K562 (cell line): ENCODE measurements around the gene SAE1. TPM values are rescaled to one million over a fixed set of nuclear protein-coding genes. Genes with fewer than 3 reads are reported as not detected.
A peak's percentile ranks its signal among the peaks of the same experiment; 100 is the strongest.

ENCODE experiments used
- ATF1 ChIP-seq, 2 experiments: fragments of 450-650 bp in 1 of 2; IDR thresholded peaks; 2 replicates each; pipeline ENCODE4 v1.6.1; 2016; ENCODE audit warnings: missing compliant biosample characterization in 1 of 2, missing genetic modification characterization in 1 of 2
- CEBPB ChIP-seq: fragments of 450-650 bp; IDR thresholded peaks from 2 replicates; pipeline ENCODE4 v1.6.1; 2016; ENCODE audit warnings: missing genetic modification characterization, missing compliant biosample characterization
- E2F4 ChIP-seq: sonication (generic); formaldehyde crosslinking; IDR thresholded peaks from 2 replicates; pipeline ENCODE4 v1.8.0; 2022; ENCODE audit warnings: mild to moderate bottlenecking, low read depth, missing genetic modification reagents
- GTF2F1 ChIP-seq: IDR thresholded peaks from 2 replicates; pipeline ENCODE4 v1.6.1; 2011; ENCODE audit warnings: low read depth, low read length, improper control_type of control experiment
- HDGF ChIP-seq: fragments of 450-650 bp; IDR thresholded peaks from 2 replicates; pipeline ENCODE4 v1.6.1; 2016
- MBD1 ChIP-seq: fragments of 250-450 bp; sonication (Bioruptor Pico); IDR thresholded peaks from 2 replicates; pipeline ENCODE4 v1.8.0; 2022; ENCODE audit warnings: inconsistent platforms
- NFIC ChIP-seq: fragments of 450-650 bp; IDR thresholded peaks from 2 replicates; pipeline ENCODE4 v1.6.1; 2017; ENCODE audit warnings: mild to moderate bottlenecking, inconsistent platforms
- POLR2G ChIP-seq: fragments of 200-400 bp; formaldehyde crosslinking; IDR thresholded peaks from 2 replicates; pipeline ENCODE4 v1.6.1; 2017; ENCODE audit warnings: low read depth, mild to moderate bottlenecking, antibody characterized with exemption, low read length, moderate library complexity
- PRPF4 ChIP-seq: fragments of 200-400 bp; formaldehyde crosslinking; IDR thresholded peaks from one replicate; pipeline ENCODE4 v1.6.1; 2017; ENCODE audit warnings: low read length, low read depth, mild to moderate bottlenecking; ENCODE audit not compliant: insufficient read depth, poor library complexity, severe bottlenecking
- REST ChIP-seq, 2 experiments: fragments of 450-650 bp; formaldehyde crosslinking in 1 of 2; IDR thresholded peaks; 2 replicates each; pipeline versions ENCODE4 v1.4.0 to v1.6.1; 2014 to 2020; ENCODE audit warnings: mild to moderate bottlenecking in 2 of 2, borderline replicate concordance in 1 of 2, low read depth in 1 of 2
- SNAPC5 ChIP-seq: fragments of 250-450 bp; sonication (Bioruptor Pico); IDR thresholded peaks from 2 replicates; pipeline ENCODE4 v1.8.0; 2021; ENCODE audit warnings: moderate library complexity, mild to moderate bottlenecking, inconsistent platforms
- SREBF1 ChIP-seq: fragments of 150-350 bp; IDR thresholded peaks from 2 replicates; pipeline ENCODE4 v1.6.1; 2014; ENCODE audit warnings: antibody characterized with exemption, low read depth, low read length, borderline replicate concordance
- TAF9B ChIP-seq: fragments of 450-650 bp; IDR thresholded peaks from 2 replicates; pipeline ENCODE4 v1.6.1; 2018; ENCODE audit warnings: mild to moderate bottlenecking; ENCODE audit not compliant: partially characterized antibody
- ZBED1 ChIP-seq: IDR thresholded peaks from 2 replicates; pipeline ENCODE4 v1.6.1; 2014
- ZBTB17 ChIP-seq: fragments of 450-650 bp; formaldehyde crosslinking; IDR thresholded peaks from 2 replicates; pipeline ENCODE4 v1.4.0; 2020; ENCODE audit warnings: mild to moderate bottlenecking
- ZNF76 ChIP-seq: fragments of 250-450 bp; sonication (Bioruptor Pico); IDR thresholded peaks from 2 replicates; pipeline ENCODE4 v1.4.0; 2020; ENCODE audit warnings: mild to moderate bottlenecking, moderate library complexity, borderline replicate concordance
- polyA plus RNA-seq, 8 experiments: library from polyadenylated mRNA; depleted of rRNA in 4 of 8; stranded (reverse) in 5 of 8; unstranded in 3 of 8; fragments of >200 nt; fragmentation: Nextera tagmentation in 2 of 8; fragmentation: Illumina TruSeq in 1 of 8; extraction: Ambion mirVana in 2 of 8; extraction: Trizol in 1 of 8; gene quantifications; 2 replicates each; pipeline versions ENCODE4 v1.2.1 to v1.2.3, GENCODE V29; 2011 to 2014; ENCODE audit warnings: inconsistent platforms in 1 of 8, missing spikeins in 1 of 8
- total RNA-seq, 7 experiments: library from RNA; depleted of rRNA in 6 of 7; stranded (reverse); fragments of >200 nt in 6 of 7; fragmentation: Illumina TruSeq in 2 of 7; extraction: Trizol in 2 of 7; gene quantifications; 2 replicates each; pipeline versions ENCODE4 v1.2.1 to v1.2.3, GENCODE V29; 2011 to 2021; ENCODE audit warnings: low replicate concordance in 1 of 7

The SAE1 gene
- total and polyA plus RNA-seq, 9 of the 15 experiments (the other 6 are each of a cell fraction or from before 2014, with no cell fraction given): 82.8 to 299 (median 217) TPM

GRCh38 chr19:47112997-47113849 lies 17.4 kb upstream of the SAE1 start, which contains the start of gene ZC3H4 (continued):
- peak; percentile 84 for TF ChIP-seq REST (IDR thresholded peaks at IDR 0.05; ENCODE audit: borderline replicate concordance)
- no peak for TF ChIP-seq REST (CRISPR knock-in tag; IDR thresholded peaks at IDR 0.05; ENCODE audit: low read depth)
- no peak; the same call in 1 of the 2 replicates for TF ChIP-seq GTF2F1
- no peak for TF ChIP-seq PRPF4
- TF ChIP-seq MBD1 (CRISPR knock-in tag): no peak
- no peak for TF ChIP-seq ZNF76
- TF ChIP-seq POLR2G: peak; percentile 87
- no peak for TF ChIP-seq SNAPC5 (CRISPR knock-in tag)
- TF ChIP-seq NFIC: 0 out of 2 replicates have a peak, but pooled peaks have one; percentile 1
- peak; percentile 78 for TF ChIP-seq TAF9B
- peak; percentile 86 for TF ChIP-seq HDGF
- peak; percentile 76 for TF ChIP-seq ATF1 (CRISPR knock-in tag; IDR thresholded peaks at IDR 0.05)
- TF ChIP-seq ATF1 (tag; IDR thresholded peaks at IDR 0.05): peak; percentile 99
- TF ChIP-seq ZBED1: no peak
- peak; percentile 69 for TF ChIP-seq CEBPB (tag)
- TF ChIP-seq E2F4 (CRISPR knock-in tag): no peak
- TF ChIP-seq SREBF1: no peak
- peak; percentile 74; the same call in 1 of the 2 replicates for TF ChIP-seq ZBTB17
